NCI-H510A treated with DMSO at 0.1 percent for 48 hours (cell line): ENCODE results near the gene MAN1C1.

ENCODE experiments used
- DNase-seq: peaks from one replicate; lab custom pipeline; 2025; lab: John Stamatoyannopoulos, UW

The MAN1C1 gene

GRCh38 chr1:25782608-25783201, 166.1 kb downstream of the MAN1C1 start:
- DNase-seq, result no peak

- DNase-seq, result no peak
These were observed 168.0 kb downstream of the MAN1C1 start for GRCh38 chr1:25784575-25785051.

- no peak for DNase-seq
These were observed 168.9 kb downstream of the MAN1C1 start for GRCh38 chr1:25785333-25786067.

- no peak for DNase-seq
These were observed 170.5 kb downstream of the MAN1C1 start for GRCh38 chr1:25786887-25787759.

- no peak for DNase-seq
These were observed 171.2 kb downstream of the MAN1C1 start for GRCh38 chr1:25787760-25788166.

- DNase-seq, result no peak
These were observed 173.9 kb downstream of the MAN1C1 start for GRCh38 chr1:25790472-25790871.

- no peak for DNase-seq
These were observed 175.5 kb downstream of the MAN1C1 start for GRCh38 chr1:25792115-25792514.

GRCh38 chr1:25793585-25794170, 177.1 kb downstream of the MAN1C1 start:
- DNase-seq, result no peak

GRCh38 chr1:25794325-25794724, 177.7 kb downstream of the MAN1C1 start:
- no peak for DNase-seq

- no peak for DNase-seq
These were observed 178.6 kb downstream of the MAN1C1 start for GRCh38 chr1:25795211-25795610.

GRCh38 chr1:25795946-25796810, 179.6 kb downstream of the MAN1C1 start:
- DNase-seq, result peak; percentile 83

GRCh38 chr1:25796811-25797458, 180.3 kb downstream of the MAN1C1 start:
- peak; percentile 83 for DNase-seq

GRCh38 chr1:25797939-25798338, 181.3 kb downstream of the MAN1C1 start:
- DNase-seq, result no peak

- no peak for DNase-seq
These were observed 182.2 kb downstream of the MAN1C1 start for GRCh38 chr1:25798666-25799351.

- DNase-seq, result no peak
These were observed 182.9 kb downstream of the MAN1C1 start for GRCh38 chr1:25799352-25799934.

- DNase-seq, result peak; percentile 62
These were observed 183.5 kb downstream of the MAN1C1 start, which contains the start of gene SELENON for GRCh38 chr1:25799935-25800702. TSS of gene SELENON (plus strand) at chr1:25800193. CDS start at chr1:25800231, 38 bp downstream.

- DNase-seq, result no peak
These were observed 184.2 kb downstream of the MAN1C1 start for GRCh38 chr1:25800703-25801377.

GRCh38 chr1:25802915-25803314, 186.3 kb downstream of the MAN1C1 start:
- DNase-seq, result peak; percentile 59
